Measurements from ENCODE around the gene BPI. TPM values are rescaled to one million over a fixed set of nuclear protein-coding genes. Genes with fewer than 3 reads are reported as not detected.
A peak's percentile ranks its signal among the peaks of the same experiment; 100 is the strongest.
"Not testable (repeated sequence)": the region's sequence is repeated elsewhere in the genome, so short reads cannot be mapped to it uniquely, and the experiment has no call there.

Gene BPI
- total RNA-seq = not detected
- long read RNA-seq = 0 reads

DNA sequence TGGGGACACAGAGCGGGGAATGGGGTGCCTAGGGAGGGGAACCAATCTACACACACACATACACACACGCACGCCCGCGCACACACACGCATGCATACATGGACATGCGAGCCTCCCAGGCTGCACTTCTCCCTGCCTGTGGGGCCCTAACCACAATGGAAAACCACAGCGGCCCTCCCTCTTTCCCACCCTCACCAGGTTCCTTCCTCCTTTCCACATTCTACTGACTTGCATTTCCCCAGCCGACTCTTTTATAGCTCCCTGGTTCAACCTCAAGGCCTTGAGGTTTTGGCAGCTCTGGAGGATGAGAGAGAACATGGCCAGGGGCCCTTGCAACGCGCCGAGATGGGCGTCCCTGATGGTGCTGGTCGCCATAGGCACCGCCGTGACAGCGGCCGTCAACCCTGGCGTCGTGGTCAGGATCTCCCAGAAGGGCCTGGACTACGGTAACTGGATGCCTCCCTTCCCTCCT lies at the start of gene BPI:
Gene BPI, plus strand, starts transcription at position 249 of the 472 bp plus-strand sequence. Its CDS starts 68 bp downstream, at position 317.
- DNase-seq (ENCODE audit: missing footprints) (peak; percentile 89), ATAC-seq (no peak)
- intact Hi-C loops (cut with DNase I) = no loop called here

DNA sequence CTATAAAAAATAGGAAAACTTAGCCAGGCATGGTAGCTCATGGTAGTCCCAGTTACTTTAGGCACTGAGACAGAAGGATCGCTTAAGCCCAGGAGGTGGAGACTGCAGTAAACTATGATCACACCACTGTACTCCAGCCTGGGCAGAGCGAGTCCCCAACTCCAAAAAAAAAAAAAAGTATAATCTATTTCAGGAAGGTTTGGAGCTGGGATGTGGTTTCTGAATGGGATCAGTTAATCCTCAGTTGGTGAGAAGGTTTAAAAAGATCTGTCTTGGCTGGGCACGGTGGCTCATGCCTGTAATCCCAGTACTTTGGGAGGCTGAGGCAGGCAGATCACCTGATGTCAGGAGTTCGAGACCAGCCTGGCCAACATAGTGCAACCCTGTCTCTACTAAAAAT lies 49.3 kb upstream of the BPI start:
- not testable (repeated sequence) for ATAC-seq; DNase-seq (ENCODE audit: missing footprints)
- intact Hi-C loops (cut with DNase I) = loop anchor here (5.0 kb wide), 1 partner anchor 38 kb away; no protein-coding TSS in a partner anchor

DNA sequence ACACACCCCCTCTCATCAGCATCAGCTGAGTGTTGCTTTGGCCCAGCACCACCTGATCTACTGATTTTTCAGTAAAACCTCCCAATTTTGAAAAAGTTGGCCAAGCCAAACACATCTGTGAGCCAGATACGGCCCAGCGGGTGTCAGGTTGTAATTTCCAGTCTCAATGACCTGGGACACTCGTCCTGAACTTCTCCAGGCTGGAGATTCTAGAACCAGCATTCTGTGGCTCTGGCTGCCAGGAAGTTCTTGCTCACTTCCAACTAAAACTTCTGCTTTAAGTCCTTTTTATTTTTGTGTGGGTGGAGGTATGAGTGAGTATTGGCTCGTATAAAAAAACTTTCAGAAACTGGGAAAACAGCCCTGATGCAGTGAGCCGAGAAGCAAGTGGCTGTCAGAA lies 48.6 kb upstream of the BPI start:
- no peak for DNase-seq (ENCODE audit: missing footprints)

DNA sequence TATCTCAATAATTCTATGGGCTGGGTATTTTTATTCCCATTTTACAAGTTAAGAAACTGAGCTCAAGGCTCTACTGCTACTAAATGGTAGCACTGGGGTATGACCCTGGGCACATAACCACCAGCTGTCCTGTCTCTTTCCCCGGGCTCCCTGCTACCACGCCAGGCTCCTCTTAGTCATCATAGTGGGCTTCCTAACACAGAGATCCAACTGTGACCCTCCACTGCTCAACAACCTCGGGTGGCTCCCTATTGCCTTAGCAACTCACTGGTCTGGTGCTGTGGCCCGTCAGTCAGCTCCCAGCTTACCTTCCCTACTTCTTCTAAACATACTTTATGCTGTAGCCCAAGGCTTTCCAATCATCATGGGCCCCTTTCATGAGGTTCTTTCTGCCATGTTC lies 47.9 kb upstream of the BPI start:
- DNase-seq (ENCODE audit: missing footprints) = no peak
- intact Hi-C loops (cut with DNase I) = loop anchor here (5.0 kb wide), 1 partner anchor 36 kb away; no protein-coding TSS in a partner anchor
- no peak for ATAC-seq

More for the DNA sequence above, 48.6 kb upstream of the BPI start:
- ATAC-seq = peak; percentile 24
- intact Hi-C loops (cut with DNase I) = loop anchor here (5.0 kb wide), 1 partner anchor 37 kb away; no protein-coding TSS in a partner anchor

DNA sequence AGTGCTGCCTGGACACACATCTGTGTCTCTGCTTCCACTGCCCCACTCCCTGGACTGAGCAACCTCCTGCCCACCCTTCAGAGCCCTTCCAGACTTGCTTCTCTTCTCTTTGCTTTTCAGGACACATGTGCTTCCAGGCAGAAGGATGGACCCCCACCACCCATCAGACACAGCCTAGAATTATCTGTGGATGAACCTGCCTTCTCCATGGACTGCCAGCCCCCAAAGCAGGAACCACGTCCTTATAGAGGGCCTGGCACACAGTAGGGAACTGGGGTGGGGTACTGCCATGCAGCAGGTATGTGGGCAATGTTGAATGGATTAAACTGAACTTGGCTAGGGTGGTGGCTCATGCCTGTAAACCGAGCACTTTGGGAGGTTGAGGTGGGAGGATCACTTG lies 47.0 kb upstream of the BPI start:
- intact Hi-C loops (cut with DNase I) = loop anchor here (5.0 kb wide), 1 partner anchor 35 kb away; no protein-coding TSS in a partner anchor
- ATAC-seq (no peak), DNase-seq (ENCODE audit: missing footprints) (no peak)

DNA sequence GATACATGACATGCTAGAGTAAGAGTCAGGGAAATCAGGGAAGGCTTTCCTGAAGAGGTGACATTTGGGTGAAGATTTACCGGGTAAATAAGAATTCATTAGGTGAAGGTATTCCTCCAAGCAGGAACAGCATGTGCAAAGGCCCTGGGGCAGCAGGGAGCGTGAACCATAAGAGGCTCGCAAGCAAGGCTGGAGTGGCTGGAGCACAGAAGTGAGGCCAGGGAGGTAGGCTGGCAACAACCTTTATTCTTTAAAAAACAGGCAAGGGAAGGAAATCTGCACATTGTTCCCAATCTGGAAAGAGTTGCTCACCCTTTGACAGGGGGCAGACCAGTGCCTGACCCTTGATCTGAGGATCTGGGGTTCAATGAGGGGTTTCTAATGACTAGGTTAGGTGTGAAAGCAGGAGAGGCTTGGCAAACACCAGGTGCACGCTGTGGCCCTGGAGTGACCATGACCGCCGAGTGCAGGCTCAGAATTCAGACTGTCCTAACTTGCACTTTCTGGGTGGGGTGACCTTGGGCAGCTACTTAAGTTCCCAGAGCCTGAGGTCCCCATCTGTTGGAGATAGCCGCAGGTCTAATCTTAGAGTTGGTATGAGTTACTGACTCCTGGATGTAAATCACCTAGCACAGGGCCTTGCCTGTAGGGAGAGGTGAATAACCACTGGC lies 45.3 kb upstream of the BPI start:
- intact Hi-C loops (cut with DNase I) = loop anchor here (5.0 kb wide), 1 partner anchor 34 kb away; no protein-coding TSS in a partner anchor
- DNase-seq (ENCODE audit: missing footprints) = no peak
- no peak for ATAC-seq

DNA sequence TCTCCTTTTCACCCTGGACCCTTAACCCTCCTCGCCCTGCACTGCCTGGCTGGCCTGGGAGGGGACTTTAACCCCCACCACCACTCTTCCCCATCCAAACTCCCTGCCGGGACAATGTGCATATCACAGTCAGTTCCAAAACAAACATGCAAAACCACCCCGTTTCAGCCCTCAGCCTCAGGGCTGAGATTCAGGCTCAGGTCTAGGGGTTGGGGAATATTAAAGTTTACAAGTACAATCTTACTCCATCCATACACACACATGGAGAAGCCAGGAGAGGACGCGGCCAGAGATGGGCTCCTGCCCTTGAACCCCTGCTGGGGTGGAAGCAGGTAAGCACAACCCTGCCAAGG lies 44.0 kb upstream of the BPI start:
- peak; percentile 14 for ATAC-seq
- no peak for DNase-seq (ENCODE audit: missing footprints)
- intact Hi-C loops (cut with DNase I) = no loop called here

DNA sequence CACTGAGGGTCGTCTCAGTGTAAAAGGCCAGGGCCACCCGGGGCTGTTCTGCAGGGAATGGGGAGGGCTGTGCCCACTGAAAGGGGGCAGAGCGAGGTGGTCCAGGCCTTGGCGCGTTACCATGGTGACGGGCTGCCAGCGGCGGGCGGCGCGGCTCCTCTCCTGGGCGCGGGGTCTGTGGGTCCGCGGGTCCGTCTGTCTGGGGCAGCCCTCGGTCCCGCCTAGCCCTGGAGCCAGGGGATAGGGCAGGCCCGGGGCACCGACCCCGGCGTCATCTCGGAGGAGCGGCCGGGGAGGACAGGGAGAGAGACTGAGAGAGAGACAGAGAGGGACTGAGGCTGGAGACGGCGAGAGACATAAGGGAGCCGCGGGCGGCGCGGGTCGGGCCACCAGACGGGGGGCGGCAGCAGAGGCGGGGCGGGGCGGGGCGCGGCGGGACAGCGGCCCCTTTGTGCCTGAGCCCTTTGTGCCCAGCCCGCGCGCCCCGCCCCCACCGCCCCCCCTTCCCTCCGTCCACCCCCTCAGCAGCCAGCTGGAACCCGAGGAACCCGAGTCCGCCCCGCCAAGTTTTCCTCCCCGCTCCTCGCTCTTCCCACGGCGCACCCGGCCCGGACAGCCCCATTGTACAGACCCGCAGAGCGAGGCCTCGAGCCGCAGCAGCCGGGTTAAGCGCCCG lies 43.4 kb upstream of the BPI start, which contains the start of gene KIAA1755:
Gene KIAA1755, minus strand, starts transcription at position 358 of the 676 bp plus-strand sequence. Its CDS starts 235 bp downstream, at position 123.
- peak; percentile 87 for ATAC-seq
- intact Hi-C loops (cut with DNase I) = no loop called here
- peak; percentile 74 for DNase-seq (ENCODE audit: missing footprints)

DNA sequence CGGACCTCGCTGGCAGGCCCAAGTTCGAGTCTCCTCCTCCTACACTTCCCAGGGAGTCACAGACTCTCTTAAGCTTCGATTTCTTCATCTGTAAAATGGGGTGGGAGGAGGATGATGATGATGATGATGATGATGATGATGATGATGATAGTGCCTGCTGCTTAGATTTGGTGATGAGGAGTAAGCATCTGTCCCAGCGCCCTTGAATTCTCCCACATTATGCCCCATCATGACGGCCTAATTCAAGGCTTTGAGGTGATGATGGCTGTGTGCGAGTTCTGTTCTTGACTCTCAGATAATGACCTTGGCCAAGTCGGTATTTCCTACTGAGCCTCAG lies 42.9 kb upstream of the BPI start:
- no peak for ATAC-seq

DNA sequence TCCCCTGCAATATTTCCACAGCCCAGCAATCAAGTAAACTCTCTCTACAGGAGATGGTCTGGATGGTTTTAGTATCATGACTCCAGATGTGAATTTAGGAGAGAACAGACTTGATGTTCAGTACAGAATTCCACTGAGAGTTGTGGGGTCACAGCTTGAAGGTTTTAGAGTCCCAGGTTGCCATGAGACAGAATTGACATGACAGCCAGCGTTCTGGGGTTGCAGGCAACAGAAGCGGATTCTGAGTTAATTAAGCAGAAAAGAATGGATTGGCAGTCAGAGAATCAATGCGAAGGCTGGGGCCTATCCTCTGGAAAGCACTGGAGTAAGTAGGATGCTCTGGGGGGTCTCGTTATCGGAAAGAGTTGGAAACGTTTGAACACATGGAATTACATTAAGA lies 41.0 kb upstream of the BPI start:
- DNase-seq (ENCODE audit: missing footprints) (no peak), ATAC-seq (no peak)
- intact Hi-C loops (cut with DNase I) = no loop called here

More for the DNA sequence above, 42.9 kb upstream of the BPI start:
- DNase-seq (ENCODE audit: missing footprints) = no peak
- intact Hi-C loops (cut with DNase I) = no loop called here

DNA sequence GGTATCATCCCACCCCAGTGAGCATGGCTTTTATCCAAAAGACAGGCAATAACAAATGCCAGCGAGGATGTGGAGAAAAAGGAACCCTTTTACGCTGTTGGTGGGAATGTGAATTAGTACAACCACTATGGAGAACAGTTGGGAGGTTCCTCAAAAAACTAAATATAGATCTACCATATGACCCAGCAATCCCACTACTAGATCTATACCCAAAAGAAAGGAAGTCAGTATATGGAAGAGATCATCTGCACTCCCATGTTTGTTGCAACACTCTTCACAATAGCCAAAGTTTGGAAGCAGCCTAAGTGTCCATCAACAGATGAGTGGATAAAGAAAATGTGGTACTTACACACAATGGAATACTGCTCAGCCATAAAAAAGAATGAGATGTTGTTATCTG lies 37.5 kb upstream of the BPI start:
- intact Hi-C loops (cut with DNase I) = no loop called here
- DNase-seq (ENCODE audit: missing footprints) = no peak
- no peak for ATAC-seq

DNA sequence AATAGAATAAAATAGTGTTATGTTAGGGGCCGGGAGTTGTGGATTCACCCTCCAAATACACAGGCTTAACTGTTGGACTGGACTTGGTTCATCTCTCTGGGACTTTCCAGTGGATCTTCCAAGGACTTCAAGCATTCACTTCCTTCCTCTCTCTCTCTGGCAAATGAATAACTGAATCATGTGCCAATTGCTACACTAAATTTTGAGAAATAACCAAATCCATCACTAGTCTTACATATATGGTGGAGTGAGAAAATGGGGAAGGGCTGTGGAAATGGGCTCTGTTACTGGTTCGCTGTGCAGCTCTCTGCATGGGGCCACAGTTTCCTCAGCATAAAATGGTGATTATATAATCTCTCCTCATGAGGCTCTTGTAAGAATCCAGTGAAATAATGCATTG lies 36.7 kb upstream of the BPI start:
- intact Hi-C loops (cut with DNase I) = no loop called here
- ATAC-seq = no peak
- DNase-seq (ENCODE audit: missing footprints) = no peak

DNA sequence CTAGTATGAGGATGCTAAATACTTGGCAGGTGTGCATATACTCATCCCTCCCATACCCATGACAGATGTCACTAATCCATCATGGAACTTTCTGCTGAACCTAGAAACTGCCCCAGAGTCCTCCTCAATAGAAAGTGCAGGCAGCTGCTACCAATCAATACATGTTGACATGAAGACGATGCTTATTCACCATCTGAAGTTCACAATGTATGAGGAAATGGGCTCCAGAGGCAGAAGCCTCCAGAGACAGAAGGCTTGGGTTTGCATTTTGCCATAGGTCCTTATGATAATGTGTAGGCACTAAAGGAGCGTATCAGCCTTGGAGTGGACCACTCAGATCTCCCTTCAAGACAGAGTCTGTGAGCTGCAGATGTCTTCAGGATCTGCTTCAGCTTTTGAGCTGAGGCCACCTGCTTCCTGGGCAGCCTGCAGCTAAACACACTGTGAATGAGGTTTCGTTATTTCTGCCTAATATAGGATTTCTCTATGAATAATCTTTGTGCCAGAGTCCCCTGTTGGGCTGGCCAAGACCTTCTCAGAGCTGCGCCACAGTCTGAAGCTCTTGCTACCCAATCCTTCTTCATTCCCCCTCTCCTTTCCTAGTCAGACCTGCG lies 35.9 kb upstream of the BPI start:
- intact Hi-C loops (cut with DNase I) = no loop called here
- no peak for ATAC-seq

DNA sequence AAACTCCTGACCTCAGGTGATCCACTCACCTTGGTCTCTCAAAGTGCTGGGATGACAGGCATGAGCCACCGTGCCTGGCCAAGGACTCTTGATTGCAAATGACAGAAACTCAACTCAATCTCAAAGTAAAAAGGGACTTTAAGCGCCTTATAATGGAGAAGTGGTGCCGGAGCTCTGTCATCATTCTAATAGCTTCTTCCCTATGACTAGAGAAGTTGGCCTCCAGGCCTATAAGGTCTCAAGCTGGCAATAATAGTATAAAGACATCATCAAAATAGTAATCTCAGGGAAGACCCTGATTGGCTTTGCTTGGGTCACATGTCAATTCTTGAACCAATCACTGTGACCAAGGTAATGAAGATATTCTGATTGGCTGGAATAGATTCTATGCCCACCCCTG lies 34.9 kb upstream of the BPI start:
- DNase-seq (ENCODE audit: missing footprints) (no peak), ATAC-seq (no peak)
- intact Hi-C loops (cut with DNase I) = no loop called here

More for the DNA sequence above, 35.9 kb upstream of the BPI start:
- DNase-seq (ENCODE audit: missing footprints) = no peak

DNA sequence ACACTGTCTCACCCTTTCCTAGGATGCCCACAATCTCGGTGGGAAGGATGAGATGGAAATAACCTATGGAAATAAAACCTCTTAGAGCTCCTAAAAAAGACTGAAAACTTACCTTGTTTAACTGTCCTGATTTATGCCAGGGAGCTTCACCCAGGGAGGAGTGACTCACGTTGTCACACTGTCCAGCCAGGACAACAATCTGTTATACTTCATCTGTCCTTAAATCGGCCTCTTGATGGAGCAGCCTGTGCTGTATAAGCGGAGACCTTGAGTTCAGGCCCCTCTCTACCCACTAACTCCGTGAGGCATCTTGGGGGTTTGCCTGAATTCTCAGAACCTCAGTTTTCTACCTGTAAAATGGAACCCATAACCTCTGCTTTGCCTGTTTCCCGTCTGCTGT lies 34.2 kb upstream of the BPI start:
- DNase-seq (ENCODE audit: missing footprints) = no peak
- ATAC-seq = no peak
- intact Hi-C loops (cut with DNase I) = no loop called here

DNA sequence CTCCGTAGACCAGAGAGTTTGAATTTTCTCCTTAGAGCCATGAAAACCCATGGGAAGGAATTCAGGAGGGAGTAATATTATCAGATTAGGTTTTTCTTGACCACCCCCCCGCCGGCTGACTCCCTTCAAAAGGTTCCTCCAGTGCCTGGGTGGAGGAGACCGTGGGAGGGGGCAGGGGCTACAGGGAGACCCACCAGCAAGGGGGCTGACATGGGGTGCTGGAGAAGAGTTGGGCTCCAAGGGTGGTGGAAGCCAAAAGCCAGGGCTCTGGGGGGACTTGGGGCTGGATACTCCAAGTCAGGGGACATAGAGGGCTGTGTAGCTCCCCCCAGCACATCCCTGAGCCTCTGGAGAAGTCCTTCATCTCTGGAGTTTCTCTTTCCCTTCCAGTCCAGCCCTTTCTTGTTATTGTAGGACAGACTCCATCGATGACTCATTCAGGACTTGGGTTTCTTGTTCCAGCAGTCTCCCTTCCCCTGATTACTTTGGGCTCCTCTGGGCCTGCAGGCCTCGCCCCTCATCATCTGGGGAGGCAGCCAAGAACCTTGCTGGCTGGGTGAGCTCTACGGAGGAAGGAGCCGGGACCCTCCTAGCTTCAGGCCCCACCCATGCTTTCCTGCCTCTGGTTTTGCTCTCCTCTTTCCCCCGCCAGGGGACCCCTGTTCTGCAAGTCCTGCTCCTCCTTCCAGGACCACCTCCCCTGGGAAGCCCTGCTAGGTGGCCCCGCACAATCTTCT lies 32.9 kb upstream of the BPI start:
- intact Hi-C loops (cut with DNase I) = no loop called here
- peak; percentile 96 for ATAC-seq
- peak; percentile 83 for DNase-seq (ENCODE audit: missing footprints)

DNA sequence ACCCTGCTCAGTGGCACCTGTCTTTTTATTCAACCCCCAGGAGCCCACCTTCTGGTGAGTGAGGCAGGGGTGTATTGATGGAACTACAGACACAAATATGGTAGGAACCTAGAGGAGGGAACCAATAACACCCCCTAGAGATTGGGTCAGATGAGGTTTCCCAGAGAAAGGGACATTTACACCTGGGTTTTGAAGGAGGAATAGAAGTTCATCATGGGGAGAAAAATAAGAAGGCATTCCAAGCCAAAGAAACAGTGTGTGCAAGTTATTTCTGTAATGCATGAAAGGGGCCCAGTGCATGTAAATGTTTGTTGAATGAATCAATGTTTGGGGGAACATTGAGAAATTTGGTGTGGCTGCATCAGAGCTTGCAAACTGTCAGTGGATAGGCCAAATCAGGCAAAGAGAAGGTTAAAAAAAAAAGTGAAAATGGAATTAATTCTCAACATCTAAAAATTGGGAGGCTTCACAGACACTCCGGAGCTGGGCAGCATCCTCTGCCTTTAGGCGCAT lies 32.3 kb upstream of the BPI start:
- ATAC-seq = no peak
- DNase-seq (ENCODE audit: missing footprints) = no peak
- intact Hi-C loops (cut with DNase I) = no loop called here

DNA sequence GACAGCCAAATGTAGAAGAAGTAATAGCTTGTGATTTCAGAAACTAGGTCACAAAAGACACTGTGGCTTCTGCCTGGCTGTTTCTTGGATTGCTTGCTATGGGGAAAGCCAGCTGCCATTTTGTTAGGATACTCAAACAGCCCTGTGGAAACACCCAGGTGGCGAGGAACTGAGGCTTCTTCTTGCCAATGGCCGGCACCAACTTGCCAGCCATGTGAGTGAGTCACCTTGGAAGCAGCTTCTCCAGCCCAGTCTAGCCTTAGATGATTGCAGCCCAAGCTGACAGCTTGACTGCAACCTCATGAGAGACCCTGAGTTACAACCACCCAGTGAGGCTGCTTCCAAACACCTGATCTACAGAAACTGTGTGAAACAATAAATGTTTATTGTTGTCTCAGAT lies 31.6 kb upstream of the BPI start:
- DNase-seq (ENCODE audit: missing footprints) = no peak
- ATAC-seq = no peak
- intact Hi-C loops (cut with DNase I) = no loop called here

DNA sequence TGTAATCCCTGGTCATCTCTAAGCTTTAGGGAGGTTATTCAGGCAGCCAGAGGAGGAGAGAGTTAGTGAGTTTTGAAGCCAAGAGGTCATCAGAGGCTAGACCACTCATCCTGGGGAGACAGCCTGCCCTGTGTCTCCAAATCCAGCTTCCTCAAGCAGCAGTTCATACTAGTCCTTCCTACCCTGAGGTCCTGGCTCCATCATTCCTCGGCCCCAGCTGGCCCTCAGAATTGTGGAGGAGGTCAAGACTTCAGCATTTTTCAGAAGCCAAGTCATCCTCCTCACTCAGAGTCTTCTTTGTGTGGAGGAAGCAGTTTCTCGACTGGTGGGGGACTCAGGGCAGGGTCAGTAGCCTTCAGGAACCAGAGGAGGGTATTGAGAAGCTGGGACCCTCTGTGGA lies 31.0 kb upstream of the BPI start:
- no peak for ATAC-seq

More for the DNA sequence above, 31.0 kb upstream of the BPI start:
- no peak for DNase-seq (ENCODE audit: missing footprints)
- intact Hi-C loops (cut with DNase I) = no loop called here

Data from Right ventricle myocardium inferior (tissue), 1 donor.